ENCODE results near the gene CDH18.

- TF ChIP-seq CTCF (IDR thresholded peaks at IDR 0.05; ENCODE audit: poor library complexity, severe bottlenecking) (no peak), EZH2 (IDR thresholded peaks at IDR 0.05; ENCODE audit: borderline replicate concordance, insufficient read depth, low read length, poor library complexity, severe bottlenecking) (no peak), SMC3 (conservative IDR thresholded peaks at IDR 0.05; ENCODE audit: poor library complexity) (no peak), REST (IDR thresholded peaks at IDR 0.05; ENCODE audit: borderline replicate concordance) (no peak), EP300 (conservative IDR thresholded peaks at IDR 0.05; ENCODE audit: poor library complexity, severe bottlenecking) (no peak), MXI1 (conservative IDR thresholded peaks at IDR 0.05; ENCODE audit: poor library complexity, severe bottlenecking) (no peak), POLR2AphosphoS5 (IDR thresholded peaks at IDR 0.05) (no peak), RAD21 (conservative IDR thresholded peaks at IDR 0.05) (no peak)
Observed at GRCh38 chr5:19853616-19854240, 134.3 kb downstream of the CDH18 start.

All from neural cell (in vitro differentiated cells).